Measurements from ENCODE around the gene TMEM59L. TPM values are rescaled to one million over a fixed set of nuclear protein-coding genes. Genes with fewer than 3 reads are reported as not detected.

The TMEM59L gene
- total and polyA plus RNA-seq, 2 donors from 2014 or later, result 1.5 to 5.9 TPM

GRCh38 chr19:18644196-18645034 is 31.7 kb downstream of the TMEM59L start:
- FAIRE-seq (no peak), DNase-seq (peak in 1 of 5 donors; percentile 46)
- H3K27ac ChIP-seq (ENCODE audit: low read depth in 2 of 2, low read length in 2 of 2), result peak overlapping the region; percentile 27 to 45
- no peak for TF ChIP-seq CTCF (IDR thresholded peaks at IDR 0.05; ENCODE audit: borderline replicate concordance, extremely low read depth, insufficient read depth)
- no peaks in the 10 kb centered on the region for H3K9me3 ChIP-seq (ENCODE audit: control insufficient read depth in 2 of 3, insufficient read depth in 1 of 3, low read length in 3 of 3)
- H3K27me3 ChIP-seq (ENCODE audit: control insufficient read depth, insufficient read depth, low read length), result no peaks in the 10 kb centered on the region
- peaks cover 2 to 26% (median 25%) of the 10 kb centered on the region in 3 donors for H3K4me1 ChIP-seq (ENCODE audit: control insufficient read depth in 2 of 3, insufficient read depth in 2 of 3, low read depth in 1 of 3, low read length in 3 of 3)
- H3K9ac ChIP-seq (ENCODE audit: low read length in 3 of 3), result no peak overlapping the region
- H3K36me3 ChIP-seq (ENCODE audit: control insufficient read depth in 2 of 3, insufficient read depth in 3 of 3, low read length in 3 of 3), result no peaks in the 10 kb centered on the region
- intact Hi-C loops (cut with DNase I), result no loop called here
- H3K4me3 ChIP-seq (ENCODE audit: low read length in 3 of 3), result no peak overlapping the region

- Histone ChIP-seq H3K4me3 (ENCODE audit: low read length in 3 of 3) (no peak overlapping the region), H3K36me3 (ENCODE audit: control insufficient read depth in 2 of 3, insufficient read depth in 3 of 3, low read length in 3 of 3) (no peaks in the 10 kb centered on the region), H3K9me3 (ENCODE audit: control insufficient read depth in 2 of 3, insufficient read depth in 1 of 3, low read length in 3 of 3) (no peaks in the 10 kb centered on the region), H3K4me1 (ENCODE audit: control insufficient read depth in 2 of 3, insufficient read depth in 2 of 3, low read depth in 1 of 3, low read length in 3 of 3) (peaks cover 2 to 30% (median 29%) of the 10 kb centered on the region in 3 donors), H3K27ac (ENCODE audit: low read depth in 2 of 2, low read length in 2 of 2) (no peak overlapping the region), H3K27me3 (ENCODE audit: control insufficient read depth, insufficient read depth, low read length) (no peaks in the 10 kb centered on the region), H3K9ac (ENCODE audit: low read length in 3 of 3) (no peak overlapping the region)
- DNase-seq, result peak in 2 of 5 donors; percentile 38 to 69
- intact Hi-C loops (cut with DNase I), result no loop called here
- no peak for FAIRE-seq
- no peak for TF ChIP-seq CTCF (IDR thresholded peaks at IDR 0.05; ENCODE audit: borderline replicate concordance, extremely low read depth, insufficient read depth)
Observed at GRCh38 chr19:18645035-18645511, 32.4 kb downstream of the TMEM59L start.

- Histone ChIP-seq H3K4me1 (ENCODE audit: control insufficient read depth in 2 of 3, insufficient read depth in 2 of 3, low read depth in 1 of 3, low read length in 3 of 3) (peaks cover 2 to 43% (median 40%) of the 10 kb centered on the region in 3 donors), H3K27me3 (ENCODE audit: control insufficient read depth, insufficient read depth, low read length) (no peaks in the 10 kb centered on the region), H3K9ac (ENCODE audit: low read length in 3 of 3) (peak overlapping the region in 1 of 3 donors; percentile 46), H3K9me3 (ENCODE audit: control insufficient read depth in 2 of 3, insufficient read depth in 1 of 3, low read length in 3 of 3) (no peaks in the 10 kb centered on the region), H3K4me3 (ENCODE audit: low read length in 3 of 3) (no peak overlapping the region), H3K36me3 (ENCODE audit: control insufficient read depth in 2 of 3, insufficient read depth in 3 of 3, low read length in 3 of 3) (no peaks in the 10 kb centered on the region), H3K27ac (ENCODE audit: low read depth in 2 of 2, low read length in 2 of 2) (peak overlapping the region; percentile 57 to 61)
- intact Hi-C loops (cut with DNase I), result no loop called here
- FAIRE-seq, result no peak
- peak; percentile 75 to 86 (median 78) for DNase-seq
- TF ChIP-seq CTCF (IDR thresholded peaks at IDR 0.05; ENCODE audit: borderline replicate concordance, extremely low read depth, insufficient read depth), result no peak
Observed at GRCh38 chr19:18646535-18647370, 34.1 kb downstream of the TMEM59L start.

Data from kidney (tissue), 14 donors.